Suprapubic skin (tissue), 4 donors: ENCODE results near the gene CD84. TPM values are rescaled to one million over a fixed set of nuclear protein-coding genes. Genes with fewer than 3 reads are reported as not detected.

Source experiments
- DNase-seq, 2 donors: peaks; one replicate each; pipeline ENCODE4 v3.0.0-alpha.2; 2019; ENCODE audit warnings: low spot score in 2 of 2
- H3K27ac ChIP-seq: fragments of 200-600 bp; sonication (generic); one replicate; pipeline ENCODE4 v1.5.1; 2019
- H3K27me3 ChIP-seq: fragments of 200-600 bp; sonication (generic); one replicate; pipeline ENCODE4 v1.5.1; 2019
- H3K36me3 ChIP-seq: fragments of 200-600 bp; sonication (generic); one replicate; pipeline ENCODE4 v1.5.1; 2019
- H3K4me1 ChIP-seq: fragments of 200-600 bp; sonication (generic); one replicate; pipeline ENCODE4 v1.5.1; 2019
- H3K4me3 ChIP-seq: fragments of 200-600 bp; sonication (generic); one replicate; pipeline ENCODE4 v1.5.1; 2019; ENCODE audit warnings: mild to moderate bottlenecking
- H3K9me3 ChIP-seq: fragments of 200-600 bp; sonication (generic); one replicate; pipeline ENCODE4 v1.5.1; 2019
- CTCF ChIP-seq, 2 donors: fragments of 200-600 bp in 1 of 2; fragments of 450-650 bp in 1 of 2; sonication (generic) in 1 of 2; IDR thresholded peaks; one replicate each; pipeline ENCODE4 v1.5.1; 2016 to 2019; ENCODE audit warnings: antibody characterized with exemption in 2 of 2, mild to moderate bottlenecking in 1 of 2, moderate library complexity in 1 of 2
- EP300 ChIP-seq: sonication (generic); formaldehyde crosslinking; IDR thresholded peaks from one replicate; pipeline ENCODE4 v1.6.1; 2017; ENCODE audit warnings: antibody characterized with exemption
- POLR2A ChIP-seq, 2 donors: fragments of 450-650 bp; IDR thresholded peaks; one replicate each; pipeline ENCODE4 v1.6.1; 2017; ENCODE audit warnings: antibody characterized with exemption in 2 of 2, mild to moderate bottlenecking in 2 of 2, moderate library complexity in 2 of 2
- POLR2AphosphoS5 ChIP-seq, 3 donors: sonication (generic); formaldehyde crosslinking; IDR thresholded peaks; one replicate each; pipeline ENCODE4 v1.6.1; 2017; ENCODE audit warnings: antibody characterized with exemption in 3 of 3
- WGBS: methylation state at CpG from one replicate; pipeline ENCODE4 v1.1.5; 2018; 5-methylcytosine and 5-hydroxymethylcytosine counted together
- total RNA-seq, 4 donors: library from RNA; depleted of rRNA; stranded (reverse); fragments of >200 nt; gene quantifications; one replicate each; pipeline ENCODE4 v1.1.0, GENCODE V29; 2016

CD84 gene
- total RNA-seq, 4 donors from 2014 or later, result 1.2 to 9.0 (median 2.3) TPM

GRCh38 chr1:160605792-160606479 is 26.6 kb upstream of the CD84 start:
- WGBS, result 78% methylated on average over 4 of the region's 4 CpGs
- Histone ChIP-seq H3K27ac (no peak overlapping the region), H3K27me3 (no peaks in the 10 kb centered on the region), H3K4me1 (no peaks in the 10 kb centered on the region), H3K36me3 (no peaks in the 10 kb centered on the region), H3K4me3 (no peak overlapping the region), H3K9me3 (peaks cover 3% of the 10 kb centered on the region)
- TF ChIP-seq CTCF (IDR thresholded peaks at IDR 0.05), result no peak
- TF ChIP-seq EP300, result no peak
- no peak for TF ChIP-seq POLR2AphosphoS5 (IDR thresholded peaks at IDR 0.05)
- no peak for TF ChIP-seq POLR2A (IDR thresholded peaks at IDR 0.05)
- DNase-seq, result no peak

GRCh38 chr1:160605205-160605604 is 25.9 kb upstream of the CD84 start:
- no peak for DNase-seq
- Histone ChIP-seq H3K27ac (no peak overlapping the region), H3K36me3 (no peaks in the 10 kb centered on the region), H3K4me1 (no peaks in the 10 kb centered on the region), H3K9me3 (peaks cover 4% of the 10 kb centered on the region), H3K4me3 (no peak overlapping the region), H3K27me3 (no peaks in the 10 kb centered on the region)
- TF ChIP-seq EP300, result no peak
- TF ChIP-seq POLR2AphosphoS5 (IDR thresholded peaks at IDR 0.05), result no peak
- no peak for TF ChIP-seq CTCF (IDR thresholded peaks at IDR 0.05)
- TF ChIP-seq POLR2A (IDR thresholded peaks at IDR 0.05), result no peak
- 85% methylated on average over 2 of the region's 2 CpGs for WGBS

- Histone ChIP-seq H3K27me3 (no peaks in the 10 kb centered on the region), H3K36me3 (no peaks in the 10 kb centered on the region), H3K27ac (no peak overlapping the region), H3K9me3 (peaks cover 4% of the 10 kb centered on the region), H3K4me1 (no peaks in the 10 kb centered on the region), H3K4me3 (no peak overlapping the region)
- DNase-seq, result no peak
- 88% methylated on average over 2 of the region's 2 CpGs for WGBS
- TF ChIP-seq EP300 (no peak), CTCF (IDR thresholded peaks at IDR 0.05) (no peak), POLR2A (IDR thresholded peaks at IDR 0.05) (no peak), POLR2AphosphoS5 (IDR thresholded peaks at IDR 0.05) (no peak)
Observed at GRCh38 chr1:160597705-160598104, 18.4 kb upstream of the CD84 start.

GRCh38 chr1:160597051-160597450 is 17.8 kb upstream of the CD84 start:
- Histone ChIP-seq H3K27me3 (no peaks in the 10 kb centered on the region), H3K9me3 (peaks cover 4% of the 10 kb centered on the region), H3K4me3 (no peak overlapping the region), H3K36me3 (no peaks in the 10 kb centered on the region), H3K4me1 (no peaks in the 10 kb centered on the region), H3K27ac (no peak overlapping the region)
- WGBS, result 80% methylated on average over 1 of the region's 1 CpG
- TF ChIP-seq EP300 (no peak), POLR2A (IDR thresholded peaks at IDR 0.05) (no peak), CTCF (IDR thresholded peaks at IDR 0.05) (no peak), POLR2AphosphoS5 (IDR thresholded peaks at IDR 0.05) (no peak)
- DNase-seq, result no peak

- no peak for TF ChIP-seq CTCF (IDR thresholded peaks at IDR 0.05)
- DNase-seq, result no peak
- Histone ChIP-seq H3K4me1 (no peaks in the 10 kb centered on the region), H3K27me3 (no peaks in the 10 kb centered on the region), H3K4me3 (no peak overlapping the region), H3K27ac (no peak overlapping the region), H3K36me3 (no peaks in the 10 kb centered on the region), H3K9me3 (no peaks in the 10 kb centered on the region)
- WGBS, result 67% methylated on average over 1 of the region's 1 CpG
Observed at GRCh38 chr1:160590488-160590887, 11.2 kb upstream of the CD84 start.
